ENCODE measurements around the gene ALKAL2. TPM values are rescaled to one million over a fixed set of nuclear protein-coding genes. Genes with fewer than 3 reads are reported as not detected.

Gene ALKAL2
- total and polyA plus RNA-seq, 2 of the 13 experiments (the other 11 are each of a cell fraction or from before 2014, with no cell fraction given), result 0.22 to 1.7 TPM

GRCh38 chr2:254241-254640 lies 33.6 kb downstream of the ALKAL2 start:
- peaks cover 5% of the 10 kb centered on the region; the same call in 1 of the 2 replicates for H3K9me3 ChIP-seq (ENCODE audit: low read length)
- no peak for ATAC-seq
- H3K4me1 ChIP-seq (ENCODE audit: insufficient read depth, low read length), result peaks cover 50% of the 10 kb centered on the region
- WGBS (ENCODE audit: low lambda C conversion rate), result 92% methylated on average over 7 of the region's 7 CpGs
- CTCF ChIA-PET (ENCODE audit: low intra/inter-chr PET ratio, low total read pairs), result no interaction called here
- no peak for DNase-seq (ENCODE audit: low spot score)
- H4K20me1 ChIP-seq (ENCODE audit: insufficient read depth, low read length), result no peaks in the 10 kb centered on the region
- in situ Hi-C loops (cut with HindIII; ENCODE audit: extremely low pct_ligation_motif_present, low pct_unique_long_range_greater_than_20kb), result no loop called here
- no peak overlapping the region for H3K4me2 ChIP-seq (ENCODE audit: low read depth, low read length)
- no peaks in the 10 kb centered on the region for H3K27me3 ChIP-seq (ENCODE audit: control insufficient read depth in 1 of 2, insufficient read depth in 2 of 2, low read length in 2 of 2)
- POLR2A ChIA-PET, result no interaction called here
- no peak overlapping the region for H3K4me3 ChIP-seq (replicated peaks in 1 of 3; ENCODE audit: insufficient read depth in 1 of 3, low read depth in 2 of 3, low read length in 3 of 3)
- H3K27ac ChIP-seq (ENCODE audit: extremely low read length, insufficient read depth, low read length), result no peak overlapping the region
- no peak overlapping the region for H3K9ac ChIP-seq (ENCODE audit: insufficient read depth, low read depth, low read length)
- no TSS peak for BruUV-seq (replicated peaks)
- peaks cover 4% of the 10 kb centered on the region for H3K79me2 ChIP-seq (ENCODE audit: insufficient read depth, low read length)
- intact Hi-C loops (cut with micrococcal nuclease; ENCODE audit: unreplicated experiment), result no loop called here
- H2AFZ ChIP-seq (ENCODE audit: low read length), result no peak overlapping the region
- H3K36me3 ChIP-seq (replicated peaks in 1 of 2; ENCODE audit: control insufficient read depth in 1 of 2, insufficient read depth in 2 of 2, low read length in 2 of 2), result no peaks in the 10 kb centered on the region; a peak in 1 of 5 replicates
- FAIRE-seq, result no peak
- TF ChIP-seq, protein P1, sequence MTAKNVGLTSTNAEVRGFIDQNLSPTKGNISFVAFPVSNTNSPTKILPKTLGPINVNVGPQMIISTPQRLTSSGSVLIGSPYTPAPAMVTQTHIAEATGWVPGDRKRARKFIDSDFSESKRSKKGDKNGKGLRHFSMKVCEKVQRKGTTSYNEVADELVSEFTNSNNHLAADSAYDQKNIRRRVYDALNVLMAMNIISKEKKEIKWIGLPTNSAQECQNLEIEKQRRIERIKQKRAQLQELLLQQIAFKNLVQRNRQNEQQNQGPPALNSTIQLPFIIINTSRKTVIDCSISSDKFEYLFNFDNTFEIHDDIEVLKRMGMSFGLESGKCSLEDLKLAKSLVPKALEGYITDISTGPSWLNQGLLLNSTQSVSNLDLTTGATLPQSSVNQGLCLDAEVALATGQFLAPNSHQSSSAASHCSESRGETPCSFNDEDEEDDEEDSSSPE (CRISPR knock-in tag; IDR thresholded peaks at IDR 0.05), result no peak
- TF ChIP-seq, protein P2, sequence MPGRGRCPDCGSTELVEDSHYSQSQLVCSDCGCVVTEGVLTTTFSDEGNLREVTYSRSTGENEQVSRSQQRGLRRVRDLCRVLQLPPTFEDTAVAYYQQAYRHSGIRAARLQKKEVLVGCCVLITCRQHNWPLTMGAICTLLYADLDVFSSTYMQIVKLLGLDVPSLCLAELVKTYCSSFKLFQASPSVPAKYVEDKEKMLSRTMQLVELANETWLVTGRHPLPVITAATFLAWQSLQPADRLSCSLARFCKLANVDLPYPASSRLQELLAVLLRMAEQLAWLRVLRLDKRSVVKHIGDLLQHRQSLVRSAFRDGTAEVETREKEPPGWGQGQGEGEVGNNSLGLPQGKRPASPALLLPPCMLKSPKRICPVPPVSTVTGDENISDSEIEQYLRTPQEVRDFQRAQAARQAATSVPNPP (CRISPR knock-in tag; IDR thresholded peaks at IDR 0.05), result no peak
- TF ChIP-seq, protein P3, sequence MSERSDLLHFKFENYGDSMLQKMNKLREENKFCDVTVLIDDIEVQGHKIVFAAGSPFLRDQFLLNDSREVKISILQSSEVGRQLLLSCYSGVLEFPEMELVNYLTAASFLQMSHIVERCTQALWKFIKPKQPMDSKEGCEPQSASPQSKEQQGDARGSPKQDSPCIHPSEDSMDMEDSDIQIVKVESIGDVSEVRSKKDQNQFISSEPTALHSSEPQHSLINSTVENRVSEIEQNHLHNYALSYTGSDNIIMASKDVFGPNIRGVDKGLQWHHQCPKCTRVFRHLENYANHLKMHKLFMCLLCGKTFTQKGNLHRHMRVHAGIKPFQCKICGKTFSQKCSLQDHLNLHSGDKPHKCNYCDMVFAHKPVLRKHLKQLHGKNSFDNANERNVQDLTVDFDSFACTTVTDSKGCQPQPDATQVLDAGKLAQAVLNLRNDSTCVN (CRISPR knock-in tag; IDR thresholded peaks at IDR 0.05; ENCODE audit: borderline replicate concordance), result no peak
- TF ChIP-seq, protein P4, sequence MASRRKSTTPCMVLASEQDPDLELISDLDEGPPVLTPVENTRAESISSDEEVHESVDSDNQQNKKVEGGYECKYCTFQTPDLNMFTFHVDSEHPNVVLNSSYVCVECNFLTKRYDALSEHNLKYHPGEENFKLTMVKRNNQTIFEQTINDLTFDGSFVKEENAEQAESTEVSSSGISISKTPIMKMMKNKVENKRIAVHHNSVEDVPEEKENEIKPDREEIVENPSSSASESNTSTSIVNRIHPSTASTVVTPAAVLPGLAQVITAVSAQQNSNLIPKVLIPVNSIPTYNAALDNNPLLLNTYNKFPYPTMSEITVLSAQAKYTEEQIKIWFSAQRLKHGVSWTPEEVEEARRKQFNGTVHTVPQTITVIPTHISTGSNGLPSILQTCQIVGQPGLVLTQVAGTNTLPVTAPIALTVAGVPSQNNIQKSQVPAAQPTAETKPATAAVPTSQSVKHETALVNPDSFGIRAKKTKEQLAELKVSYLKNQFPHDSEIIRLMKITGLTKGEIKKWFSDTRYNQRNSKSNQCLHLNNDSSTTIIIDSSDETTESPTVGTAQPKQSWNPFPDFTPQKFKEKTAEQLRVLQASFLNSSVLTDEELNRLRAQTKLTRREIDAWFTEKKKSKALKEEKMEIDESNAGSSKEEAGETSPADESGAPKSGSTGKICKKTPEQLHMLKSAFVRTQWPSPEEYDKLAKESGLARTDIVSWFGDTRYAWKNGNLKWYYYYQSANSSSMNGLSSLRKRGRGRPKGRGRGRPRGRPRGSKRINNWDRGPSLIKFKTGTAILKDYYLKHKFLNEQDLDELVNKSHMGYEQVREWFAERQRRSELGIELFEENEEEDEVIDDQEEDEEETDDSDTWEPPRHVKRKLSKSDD (CRISPR knock-in tag; IDR thresholded peaks at IDR 0.05; ENCODE audit: low read depth), result no peak
- TF ChIP-seq, protein P5, sequence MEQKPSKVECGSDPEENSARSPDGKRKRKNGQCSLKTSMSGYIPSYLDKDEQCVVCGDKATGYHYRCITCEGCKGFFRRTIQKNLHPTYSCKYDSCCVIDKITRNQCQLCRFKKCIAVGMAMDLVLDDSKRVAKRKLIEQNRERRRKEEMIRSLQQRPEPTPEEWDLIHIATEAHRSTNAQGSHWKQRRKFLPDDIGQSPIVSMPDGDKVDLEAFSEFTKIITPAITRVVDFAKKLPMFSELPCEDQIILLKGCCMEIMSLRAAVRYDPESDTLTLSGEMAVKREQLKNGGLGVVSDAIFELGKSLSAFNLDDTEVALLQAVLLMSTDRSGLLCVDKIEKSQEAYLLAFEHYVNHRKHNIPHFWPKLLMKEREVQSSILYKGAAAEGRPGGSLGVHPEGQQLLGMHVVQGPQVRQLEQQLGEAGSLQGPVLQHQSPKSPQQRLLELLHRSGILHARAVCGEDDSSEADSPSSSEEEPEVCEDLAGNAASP (CRISPR knock-in tag; IDR thresholded peaks at IDR 0.05; ENCODE audit: borderline replicate concordance), result no peak
- TF ChIP-seq, protein P6, sequence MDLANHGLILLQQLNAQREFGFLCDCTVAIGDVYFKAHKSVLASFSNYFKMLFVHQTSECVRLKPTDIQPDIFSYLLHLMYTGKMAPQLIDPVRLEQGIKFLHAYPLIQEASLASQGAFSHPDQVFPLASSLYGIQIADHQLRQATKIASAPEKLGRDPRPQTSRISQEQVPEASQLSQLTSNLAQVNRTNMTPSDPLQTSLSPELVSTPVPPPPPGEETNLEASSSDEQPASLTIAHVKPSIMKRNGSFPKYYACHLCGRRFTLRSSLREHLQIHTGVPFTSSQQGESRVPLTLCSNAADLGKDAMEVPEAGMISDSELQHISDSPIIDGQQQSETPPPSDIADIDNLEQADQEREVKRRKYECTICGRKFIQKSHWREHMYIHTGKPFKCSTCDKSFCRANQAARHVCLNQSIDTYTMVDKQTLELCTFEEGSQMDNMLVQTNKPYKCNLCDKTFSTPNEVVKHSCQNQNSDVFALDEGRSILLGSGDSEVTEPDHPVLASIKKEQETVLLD (CRISPR knock-in tag; IDR thresholded peaks at IDR 0.05; ENCODE audit: low read depth), result no peak
- no peak for TF ChIP-seq EHMT2 (IDR thresholded peaks at IDR 0.05; ENCODE audit: borderline replicate concordance, low read depth, low read length)
- TF ChIP-seq ZNF879 (CRISPR knock-in tag; IDR thresholded peaks at IDR 0.05), result no peak
- TF ChIP-seq MEIS2 (CRISPR knock-in tag; IDR thresholded peaks at IDR 0.05), result no peak
- no peak for TF ChIP-seq ZBTB42 (CRISPR knock-in tag; IDR thresholded peaks at IDR 0.05)
- no peak for TF ChIP-seq HOXA9 (CRISPR knock-in tag; IDR thresholded peaks at IDR 0.05; ENCODE audit: borderline replicate concordance)
- TF ChIP-seq HMG20B (CRISPR knock-in tag; conservative IDR thresholded peaks at IDR 0.05), result no peak
- TF ChIP-seq ZBTB21 (CRISPR knock-in tag; IDR thresholded peaks at IDR 0.05), result no peak
- no peak for TF ChIP-seq ZNF546 (CRISPR knock-in tag; conservative IDR thresholded peaks at IDR 0.05)

All from HepG2 (cell line).